HEK293 (cell line): ENCODE data around the gene FNDC3A.

Experiments used
- EGR2 ChIP-seq: fragments of 450-650 bp; formaldehyde crosslinking; IDR thresholded peaks from 2 replicates; pipeline ENCODE4 v1.5.1; 2016; ENCODE audit warnings: low read depth, missing biosample characterization, missing genetic modification characterization
- MYNN ChIP-seq: fragments of 450-650 bp; formaldehyde crosslinking; IDR thresholded peaks from 2 replicates; pipeline ENCODE4 v1.5.1; 2016; ENCODE audit warnings: missing biosample characterization, missing genetic modification characterization, borderline replicate concordance
- ZNF274 ChIP-seq, 2 experiments: fragments of 200-500 bp in 1 of 2; fragments of 450-650 bp in 1 of 2; sonication (Bioruptor generic) in 1 of 2; formaldehyde crosslinking in 1 of 2; IDR thresholded peaks; 2 replicates each; pipeline versions ENCODE4 v1.5.1 to v1.6.1; 2014 to 2016; ENCODE audit warnings: borderline replicate concordance in 1 of 2, inconsistent platforms in 1 of 2, low read length in 1 of 2, missing biosample characterization in 1 of 2, missing genetic modification characterization in 1 of 2
- ZNF324 ChIP-seq: fragments of 450-650 bp; formaldehyde crosslinking; IDR thresholded peaks from 2 replicates; pipeline ENCODE4 v1.5.1; 2016; ENCODE audit warnings: missing biosample characterization, missing genetic modification characterization
- ZNF398 ChIP-seq: fragments of 450-650 bp; formaldehyde crosslinking; IDR thresholded peaks from 2 replicates; pipeline ENCODE4 v1.5.1; 2017; ENCODE audit warnings: missing biosample characterization, missing genetic modification characterization
- ZNF426 ChIP-seq: fragments of 450-650 bp; formaldehyde crosslinking; IDR thresholded peaks from 2 replicates; pipeline ENCODE4 v1.5.1; 2017; ENCODE audit warnings: missing biosample characterization, missing genetic modification characterization, mild to moderate bottlenecking, inconsistent platforms, moderate library complexity
- ZNF510 ChIP-seq: fragments of 450-650 bp; formaldehyde crosslinking; IDR thresholded peaks from 2 replicates; pipeline ENCODE4 v1.5.1; 2018; ENCODE audit warnings: mild to moderate bottlenecking, missing genetic modification characterization, missing biosample characterization; ENCODE audit not compliant: insufficient replicate concordance
- ZNF776 ChIP-seq: fragments of 450-650 bp; formaldehyde crosslinking; IDR thresholded peaks from 2 replicates; pipeline ENCODE4 v1.5.0; 2017; ENCODE audit warnings: missing biosample characterization, missing genetic modification characterization, borderline replicate concordance
- ZSCAN30 ChIP-seq: fragments of 450-650 bp; IDR thresholded peaks from 2 replicates; pipeline ENCODE4 v1.5.1; 2018; ENCODE audit warnings: missing biosample characterization, mild to moderate bottlenecking, missing genetic modification characterization, moderate library complexity
- ZSCAN4 ChIP-seq: fragments of 450-650 bp; formaldehyde crosslinking; IDR thresholded peaks from 2 replicates; pipeline ENCODE4 v1.5.1; 2017; ENCODE audit warnings: missing biosample characterization, missing genetic modification characterization
- TF ChIP-seq, protein P1 (sequence below): fragments of 450-650 bp; formaldehyde crosslinking; IDR thresholded peaks from 2 replicates; pipeline ENCODE4 v1.5.1; 2016; ENCODE audit warnings: missing biosample characterization, missing genetic modification characterization
- TF ChIP-seq, protein P2 (sequence below): fragments of 450-650 bp; formaldehyde crosslinking; IDR thresholded peaks from 2 replicates; pipeline ENCODE4 v1.5.1; 2016; ENCODE audit warnings: missing biosample characterization, missing genetic modification characterization

GRCh38 chr13:49216334-49216733 lies 240.6 kb downstream of the FNDC3A start:
- no peak for TF ChIP-seq EGR2
- TF ChIP-seq, protein P1, sequence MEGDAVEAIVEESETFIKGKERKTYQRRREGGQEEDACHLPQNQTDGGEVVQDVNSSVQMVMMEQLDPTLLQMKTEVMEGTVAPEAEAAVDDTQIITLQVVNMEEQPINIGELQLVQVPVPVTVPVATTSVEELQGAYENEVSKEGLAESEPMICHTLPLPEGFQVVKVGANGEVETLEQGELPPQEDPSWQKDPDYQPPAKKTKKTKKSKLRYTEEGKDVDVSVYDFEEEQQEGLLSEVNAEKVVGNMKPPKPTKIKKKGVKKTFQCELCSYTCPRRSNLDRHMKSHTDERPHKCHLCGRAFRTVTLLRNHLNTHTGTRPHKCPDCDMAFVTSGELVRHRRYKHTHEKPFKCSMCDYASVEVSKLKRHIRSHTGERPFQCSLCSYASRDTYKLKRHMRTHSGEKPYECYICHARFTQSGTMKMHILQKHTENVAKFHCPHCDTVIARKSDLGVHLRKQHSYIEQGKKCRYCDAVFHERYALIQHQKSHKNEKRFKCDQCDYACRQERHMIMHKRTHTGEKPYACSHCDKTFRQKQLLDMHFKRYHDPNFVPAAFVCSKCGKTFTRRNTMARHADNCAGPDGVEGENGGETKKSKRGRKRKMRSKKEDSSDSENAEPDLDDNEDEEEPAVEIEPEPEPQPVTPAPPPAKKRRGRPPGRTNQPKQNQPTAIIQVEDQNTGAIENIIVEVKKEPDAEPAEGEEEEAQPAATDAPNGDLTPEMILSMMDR (tag by site-specific recombination), result no peak
- no peak for TF ChIP-seq ZNF398 (tag by site-specific recombination)
- no peak for TF ChIP-seq ZNF510 (tag by site-specific recombination)
- TF ChIP-seq, protein P2, sequence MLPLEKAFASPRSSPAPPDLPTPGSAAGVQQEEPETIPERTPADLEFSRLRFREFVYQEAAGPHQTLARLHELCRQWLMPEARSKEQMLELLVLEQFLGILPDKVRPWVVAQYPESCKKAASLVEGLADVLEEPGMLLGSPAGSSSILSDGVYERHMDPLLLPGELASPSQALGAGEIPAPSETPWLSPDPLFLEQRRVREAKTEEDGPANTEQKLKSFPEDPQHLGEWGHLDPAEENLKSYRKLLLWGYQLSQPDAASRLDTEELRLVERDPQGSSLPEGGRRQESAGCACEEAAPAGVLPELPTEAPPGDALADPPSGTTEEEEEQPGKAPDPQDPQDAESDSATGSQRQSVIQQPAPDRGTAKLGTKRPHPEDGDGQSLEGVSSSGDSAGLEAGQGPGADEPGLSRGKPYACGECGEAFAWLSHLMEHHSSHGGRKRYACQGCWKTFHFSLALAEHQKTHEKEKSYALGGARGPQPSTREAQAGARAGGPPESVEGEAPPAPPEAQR, result no peak
- TF ChIP-seq ZNF324, result no peak
- no peak for TF ChIP-seq ZNF776 (tag by site-specific recombination)
- TF ChIP-seq MYNN (tag by site-specific recombination), result no peak
- TF ChIP-seq ZNF426, result no peak
- no peak for TF ChIP-seq ZSCAN4 (tag by site-specific recombination)
- no peak for TF ChIP-seq ZNF274 (IDR thresholded peaks at IDR 0.05; ENCODE audit: low read length)
- TF ChIP-seq ZNF274 (tag by site-specific recombination; IDR thresholded peaks at IDR 0.05; ENCODE audit: borderline replicate concordance), result no peak
- TF ChIP-seq ZSCAN30 (tag by site-specific recombination), result no peak
